NCI-H345 (cell line): ENCODE results near the gene LRMDA.

Experiments used
- DNase-seq: peaks from one replicate; lab custom pipeline; 2025; lab: John Stamatoyannopoulos, UW

The LRMDA gene

GRCh38 chr10:75476985-75477384, 45.6 kb downstream of the LRMDA start:
- no peak for DNase-seq

GRCh38 chr10:75477680-75478079, 46.3 kb downstream of the LRMDA start:
- no peak for DNase-seq

GRCh38 chr10:75480374-75480773, 49.0 kb downstream of the LRMDA start:
- DNase-seq: no peak

- DNase-seq: no peak
These were observed 51.8 kb downstream of the LRMDA start for GRCh38 chr10:75483188-75483587.

GRCh38 chr10:75484717-75485116, 53.3 kb downstream of the LRMDA start:
- DNase-seq: no peak

GRCh38 chr10:75486591-75486990, 55.2 kb downstream of the LRMDA start:
- no peak for DNase-seq

GRCh38 chr10:75487087-75487754, 55.8 kb downstream of the LRMDA start:
- no peak for DNase-seq

- no peak for DNase-seq
These were observed 56.3 kb downstream of the LRMDA start for GRCh38 chr10:75487755-75488125.

GRCh38 chr10:75492173-75492925, 60.9 kb downstream of the LRMDA start:
- no peak for DNase-seq

GRCh38 chr10:75493464-75493863, 62.0 kb downstream of the LRMDA start:
- DNase-seq: no peak

GRCh38 chr10:75495434-75496190, 64.2 kb downstream of the LRMDA start:
- DNase-seq: no peak

GRCh38 chr10:75496191-75496567, 64.8 kb downstream of the LRMDA start:
- DNase-seq: no peak

- no peak for DNase-seq
These were observed 66.8 kb downstream of the LRMDA start for GRCh38 chr10:75497997-75498883.

GRCh38 chr10:75498884-75499350, 67.5 kb downstream of the LRMDA start:
- DNase-seq: no peak

- no peak for DNase-seq
These were observed 68.2 kb downstream of the LRMDA start for GRCh38 chr10:75499556-75500160.

GRCh38 chr10:75502389-75502788, 71.0 kb downstream of the LRMDA start:
- DNase-seq: no peak

- DNase-seq: no peak
These were observed 71.4 kb downstream of the LRMDA start for GRCh38 chr10:75502838-75503237.

- no peak for DNase-seq
These were observed 73.9 kb downstream of the LRMDA start for GRCh38 chr10:75505293-75505692.

GRCh38 chr10:75505840-75506506, 74.5 kb downstream of the LRMDA start:
- DNase-seq: no peak

- no peak for DNase-seq
These were observed 75.5 kb downstream of the LRMDA start for GRCh38 chr10:75506930-75507329.

- DNase-seq: no peak
These were observed 76.0 kb downstream of the LRMDA start for GRCh38 chr10:75507469-75507868.
